IMR-90 (cell line): Measurements from ENCODE around the gene LRG1. TPM values are rescaled to one million over a fixed set of nuclear protein-coding genes. Genes with fewer than 3 reads are reported as not detected.

Experiments used
- ATAC-seq: fragments of 200-7000 bp; cut with Tn5 transposase; 2 replicates; pipeline ENCODE4 v1.9.1; 2020; ENCODE audit warnings: low read depth, mild to moderate bottlenecking, moderate library complexity
- BruUV-seq: library from RNA; stranded (reverse); fragments of 400-500 nt; replicated peaks from 2 replicates; lab custom pipeline; 2021; lab: Mats Ljungman, UMichigan
- CTCF ChIA-PET: fragments of 300-600 bp; formaldehyde crosslinking; extraction: SDS; loops from one replicate; lab custom pipeline; 2021; ENCODE audit warnings: antibody characterized with exemption; lab: Yijun Ruan, JAX
- POLR2A ChIA-PET: fragments of 300-600 bp; sonication (Branson Sonifier 250); formaldehyde crosslinking; loops from one replicate; lab custom pipeline; 2022; ENCODE audit warnings: antibody characterized with exemption; ENCODE audit not compliant: unreplicated experiment; lab: Charles Lee
- DNase-seq: peaks from one replicate; pipeline ENCODE4 v3.0.0; 2013
- H2AFZ ChIP-seq: replicated peaks from 2 replicates; pipeline ENCODE3; 2013; ENCODE audit warnings: low read length, mild to moderate bottlenecking; ENCODE audit not compliant: poor library complexity
- H2AK5ac ChIP-seq: 2 replicates; pipeline ENCODE4 v1.6.1; 2013; ENCODE audit warnings: low read depth, low read length, inconsistent platforms
- H2AK9ac ChIP-seq: replicated peaks from 2 replicates; pipeline ENCODE3; 2013; ENCODE audit warnings: mild to moderate bottlenecking, low read depth, low read length, moderate library complexity; ENCODE audit not compliant: poor library complexity
- H2BK120ac ChIP-seq: 2 replicates; pipeline ENCODE4 v1.6.1; 2013; ENCODE audit warnings: low read depth, low read length, inconsistent platforms
- H2BK15ac ChIP-seq: 3 replicates; pipeline ENCODE4 v1.6.1; 2013; ENCODE audit warnings: low read depth, low read length, inconsistent platforms
- H2BK20ac ChIP-seq: 2 replicates; pipeline ENCODE4 v1.6.1; 2013; ENCODE audit warnings: low read depth, mild to moderate bottlenecking, inconsistent platforms, low read length, moderate library complexity
- H2BK5ac ChIP-seq: 2 replicates; pipeline ENCODE4 v1.6.1; 2013; ENCODE audit warnings: mild to moderate bottlenecking, low read depth, low read length, inconsistent platforms; ENCODE audit not compliant: poor library complexity, severe bottlenecking
- H3K14ac ChIP-seq: replicated peaks from 2 replicates; pipeline ENCODE4 v1.6.1; 2013; ENCODE audit warnings: low read depth, low read length, inconsistent platforms
- H3K18ac ChIP-seq: 2 replicates; pipeline ENCODE4 v1.6.1; 2013; ENCODE audit warnings: low read depth, low read length, control low read depth
- H3K23ac ChIP-seq: 2 replicates; pipeline ENCODE4 v1.6.1; 2013; ENCODE audit warnings: low read depth, low read length, inconsistent platforms
- H3K27ac ChIP-seq: 2 replicates; pipeline ENCODE4 v1.5.1; 2013; ENCODE audit warnings: mild to moderate bottlenecking, control low read depth, low read length; ENCODE audit not compliant: insufficient read depth
- H3K27me3 ChIP-seq: 2 replicates; pipeline ENCODE4 v1.6.1; 2013; ENCODE audit warnings: low read length; ENCODE audit not compliant: control insufficient read depth, insufficient read depth
- H3K36me3 ChIP-seq: 2 replicates; pipeline ENCODE4 v1.6.1; 2013; ENCODE audit warnings: low read length, mixed read lengths; ENCODE audit not compliant: control insufficient read depth, insufficient read depth
- H3K4ac ChIP-seq: 2 replicates; pipeline ENCODE4 v1.6.1; 2013; ENCODE audit warnings: low read depth, low read length, inconsistent platforms
- H3K4me1 ChIP-seq: 2 replicates; pipeline ENCODE4 v1.6.1; 2013; ENCODE audit warnings: low read length, mixed read lengths; ENCODE audit not compliant: control insufficient read depth, insufficient read depth
- H3K4me2 ChIP-seq: 2 replicates; pipeline ENCODE4 v1.6.1; 2013; ENCODE audit warnings: low read depth, mild to moderate bottlenecking, control low read depth, low read length, moderate library complexity
- H3K4me3 ChIP-seq: 2 replicates; pipeline ENCODE4 v1.5.1; 2013; ENCODE audit warnings: low read depth, mild to moderate bottlenecking, control low read depth, low read length, moderate library complexity; ENCODE audit not compliant: insufficient read depth
- H3K56ac ChIP-seq: 2 replicates; pipeline ENCODE4 v1.6.1; 2013; ENCODE audit warnings: low read length, inconsistent platforms; ENCODE audit not compliant: insufficient read depth; ENCODE audit errors: extremely low read depth
- H3K79me1 ChIP-seq, 2 experiments: 2 replicates each; pipeline ENCODE4 v1.6.1; 2013; ENCODE audit warnings: low read length in 2 of 2, inconsistent platforms in 1 of 2, low read depth in 1 of 2
- H3K9ac ChIP-seq: 2 replicates; pipeline ENCODE4 v1.6.1; 2013; ENCODE audit warnings: low read depth, low read length, control low read depth
- H3K9me1 ChIP-seq: 2 replicates; pipeline ENCODE4 v1.6.1; 2013; ENCODE audit warnings: low read length, inconsistent platforms; ENCODE audit not compliant: insufficient read depth
- H3K9me3 ChIP-seq: 2 replicates; pipeline ENCODE4 v1.6.1; 2013; ENCODE audit warnings: low read length; ENCODE audit not compliant: control insufficient read depth, insufficient read depth
- H4K20me1 ChIP-seq: 2 replicates; pipeline ENCODE4 v1.6.1; 2013; ENCODE audit warnings: low read length, inconsistent platforms; ENCODE audit not compliant: insufficient read depth
- H4K5ac ChIP-seq: 2 replicates; pipeline ENCODE4 v1.6.1; 2013; ENCODE audit warnings: mild to moderate bottlenecking, low read depth, low read length, control low read depth
- H4K8ac ChIP-seq, 2 experiments: 2 replicates each; pipeline ENCODE4 v1.6.1; 2013; ENCODE audit warnings: low read depth in 2 of 2, low read length in 2 of 2, control low read depth in 1 of 2, inconsistent platforms in 1 of 2
- H4K91ac ChIP-seq: 2 replicates; pipeline ENCODE4 v1.6.1; 2013; ENCODE audit warnings: low read depth, low read length, inconsistent platforms; ENCODE audit not compliant: insufficient read depth
- CEBPB ChIP-seq: IDR thresholded peaks from 2 replicates; pipeline ENCODE4 v1.6.1; 2012; ENCODE audit warnings: low read depth, low read length, improper control_type of control experiment
- CHD1 ChIP-seq: IDR thresholded peaks from 2 replicates; pipeline ENCODE4 v1.6.1; 2012; ENCODE audit warnings: low read depth, low read length, improper control_type of control experiment
- MAFK ChIP-seq: IDR thresholded peaks from 2 replicates; pipeline ENCODE4 v1.6.1; 2012; ENCODE audit warnings: low read depth, low read length, improper control_type of control experiment
- MXI1 ChIP-seq: IDR thresholded peaks from 2 replicates; pipeline ENCODE4 v1.6.1; 2012; ENCODE audit warnings: low read depth, mild to moderate bottlenecking, low read length, moderate library complexity, borderline replicate concordance
- WGBS, 2 experiments: methylation state at CpG; one replicate each; pipeline versions ENCODE4 v1.1.5 to v1.1.7; 2013; ENCODE audit warnings: missing lambda C conversion rate in 2 of 2; ENCODE audit not compliant: insufficient read length in 1 of 2; ENCODE audit errors: extremely low coverage in 2 of 2; 5-methylcytosine and 5-hydroxymethylcytosine counted together
- dilution Hi-C: fragments of 300-500 bp; cut with HindIII; formaldehyde crosslinking; loops from one replicate; pipeline ENCODE4 v1.14.3; 2018; ENCODE audit warnings: low sequenced_read_pairs; ENCODE audit not compliant: unreplicated experiment
- in situ Hi-C: fragments of 300-500 bp; cut with MboI; formaldehyde crosslinking; loops from 3 replicates; pipeline ENCODE4 v1.14.3; 2019; ENCODE audit warnings: low sequenced_read_pairs, inconsistent platforms, mixed read lengths
- intact Hi-C: fragments of 100-400 bp; cut with micrococcal nuclease; formaldehyde crosslinking; loops from 2 replicates; pipeline ENCODE4 v1.10.0; 2022
- polyA plus RNA-seq, 3 experiments: library from polyadenylated mRNA; depleted of rRNA; stranded (reverse); fragments of >200 nt; gene quantifications; 2 replicates each; pipeline ENCODE4 v1.2.3, GENCODE V29; 2012; ENCODE audit warnings: low replicate concordance in 1 of 3
- total RNA-seq: library from RNA; depleted of rRNA; stranded (reverse); fragments of >200 nt; gene quantifications from 2 replicates; pipeline ENCODE4 v1.2.3, GENCODE V29; 2012

The LRG1 gene
- total and polyA plus RNA-seq, 2 of the 4 experiments (the other 2 are of a cell fraction): not detected

DNA sequence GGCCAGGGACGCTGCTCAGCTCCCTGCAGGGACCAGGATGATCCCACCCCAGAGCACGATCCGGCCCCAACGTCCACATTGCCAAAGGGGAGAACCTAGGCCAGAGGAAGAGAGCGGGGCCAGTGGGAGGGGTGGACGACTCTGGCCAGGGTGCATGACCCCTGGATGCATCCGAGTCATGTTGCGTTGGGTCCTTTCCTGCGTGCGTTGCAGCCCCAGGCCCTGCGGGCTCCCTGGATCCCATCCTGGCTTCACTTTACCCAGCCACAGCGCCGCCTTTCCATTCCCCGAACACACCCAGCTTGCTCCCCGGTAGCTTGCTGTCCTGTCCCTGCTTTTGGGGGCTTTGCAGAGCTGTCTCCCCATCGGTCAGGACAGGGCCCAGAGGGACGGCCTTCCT lies 32.0 kb downstream of the LRG1 start:
- ChIA-PET POLR2A (no interaction called here), CTCF (no interaction called here)
- ATAC-seq: no peak
- no peak overlapping the region for H2BK20ac ChIP-seq
- no peak overlapping the region for H2AK9ac ChIP-seq
- H3K18ac ChIP-seq: no peak overlapping the region
- H3K27ac ChIP-seq: no peak overlapping the region
- H3K4me3 ChIP-seq: no peak overlapping the region
- H4K20me1 ChIP-seq: no peaks in the 10 kb centered on the region
- H4K91ac ChIP-seq: no peak overlapping the region
- no peaks in the 10 kb centered on the region for H3K27me3 ChIP-seq
- no peak overlapping the region for H3K9ac ChIP-seq
- TF ChIP-seq MXI1 (no peak), CEBPB (no peak), CHD1 (no peak), MAFK (no peak)
- H2BK5ac ChIP-seq: no peak overlapping the region
- no peak overlapping the region for H4K8ac ChIP-seq
- peaks cover 22% of the 10 kb centered on the region for H3K36me3 ChIP-seq
- no peak overlapping the region for H2AFZ ChIP-seq
- intact Hi-C loops: no loop called here
- H3K4me2 ChIP-seq: no peak overlapping the region
- no peak overlapping the region for H2BK15ac ChIP-seq
- H3K4ac ChIP-seq: no peak overlapping the region
- peaks cover 4% of the 10 kb centered on the region for H3K4me1 ChIP-seq
- peaks cover 0 to 8% of the 10 kb centered on the region in 2 experiments; a peak in 1 of 4 replicates for H3K79me1 ChIP-seq
- H3K9me1 ChIP-seq: peaks cover 8% of the 10 kb centered on the region; the same call in 1 of the 2 replicates
- H3K23ac ChIP-seq: no peak overlapping the region
- no peak overlapping the region for H2AK5ac ChIP-seq
- H4K5ac ChIP-seq: no peak overlapping the region
- H2BK120ac ChIP-seq: no peak overlapping the region
- BruUV-seq: no TSS peak
- DNase-seq: no peak
- H3K56ac ChIP-seq: no peak overlapping the region
- WGBS, 2 experiments: 82% methylated on average over 9 of the region's 17 CpGs; no CpG with 5 or more reads in 1 of the 2 experiments
- no peak overlapping the region for H3K14ac ChIP-seq
- in situ Hi-C loops: no loop called here
- H3K9me3 ChIP-seq: no peaks in the 10 kb centered on the region
- dilution Hi-C loops: no loop called here
